Measurements from ENCODE around the gene KCNQ5.

GRCh38 chr6:72820153-72820552 is 198.3 kb downstream of the KCNQ5 start:
- TF ChIP-seq CTCF (IDR thresholded peaks at IDR 0.05; ENCODE audit: low read depth, low read length) (no peak), EZH2phosphoT487 (IDR thresholded peaks at IDR 0.05; ENCODE audit: low read depth) (no peak)
